ENCODE measurements around the gene PPM1B. TPM values are rescaled to one million over a fixed set of nuclear protein-coding genes. Genes with fewer than 3 reads are reported as not detected.
A peak's percentile ranks its signal among the peaks of the same experiment; 100 is the strongest.

The PPM1B gene
- total and polyA plus RNA-seq, 10 of the 15 experiments (the other 5 are each of a cell fraction or from before 2014, with no cell fraction given) = 12.5 to 53.4 (median 33.7) TPM

DNA sequence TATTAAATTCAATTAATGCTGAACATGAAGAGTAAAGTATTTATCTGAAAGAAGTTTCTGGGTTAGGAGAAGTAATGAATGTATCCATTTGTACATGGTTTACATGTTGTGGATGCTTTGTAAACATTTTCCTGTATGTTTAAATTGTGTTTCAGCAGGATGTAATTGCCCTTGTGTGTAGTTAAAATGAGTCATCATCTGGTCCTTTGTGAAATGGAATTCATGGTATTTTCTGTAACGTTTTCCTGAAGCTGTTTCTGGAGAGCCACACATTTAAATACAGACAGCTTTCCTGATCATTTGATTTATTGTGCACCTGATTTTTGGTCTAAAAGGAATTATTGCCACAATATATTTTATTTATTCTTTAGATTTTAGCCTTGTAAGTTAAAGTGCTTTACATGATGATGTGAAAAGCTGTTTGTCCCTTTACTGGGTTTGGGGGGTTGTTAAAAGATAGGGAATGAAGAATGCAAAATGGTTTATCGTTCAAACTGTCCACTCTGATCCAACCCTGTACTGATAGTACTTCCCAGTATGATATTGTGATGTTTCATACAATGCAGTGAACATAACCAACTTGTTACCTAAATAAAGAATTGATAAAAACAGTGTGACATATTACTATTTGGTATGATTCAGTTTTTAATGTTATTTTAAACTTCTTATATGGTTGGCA, 64.9 kb downstream of the PPM1B start (continued):
- TF ChIP-seq PRDM15 (CRISPR knock-in tag; IDR thresholded peaks at IDR 0.05) (no peak), CBX3 (IDR thresholded peaks at IDR 0.05; ENCODE audit: borderline replicate concordance, low read depth) (no peak), SP1 (IDR thresholded peaks at IDR 0.05; ENCODE audit: low read depth, low read length) (no peak), CBX5 (IDR thresholded peaks at IDR 0.05; ENCODE audit: low read depth) (no peak), STAT3 (IDR thresholded peaks at IDR 0.05; ENCODE audit: low read depth, low read length) (no peak)
- TF ChIP-seq, protein P1, sequence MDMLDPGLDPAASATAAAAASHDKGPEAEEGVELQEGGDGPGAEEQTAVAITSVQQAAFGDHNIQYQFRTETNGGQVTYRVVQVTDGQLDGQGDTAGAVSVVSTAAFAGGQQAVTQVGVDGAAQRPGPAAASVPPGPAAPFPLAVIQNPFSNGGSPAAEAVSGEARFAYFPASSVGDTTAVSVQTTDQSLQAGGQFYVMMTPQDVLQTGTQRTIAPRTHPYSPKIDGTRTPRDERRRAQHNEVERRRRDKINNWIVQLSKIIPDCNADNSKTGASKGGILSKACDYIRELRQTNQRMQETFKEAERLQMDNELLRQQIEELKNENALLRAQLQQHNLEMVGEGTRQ (IDR thresholded peaks at IDR 0.05; ENCODE audit: borderline replicate concordance, low read depth, low read length) = no peak

DNA sequence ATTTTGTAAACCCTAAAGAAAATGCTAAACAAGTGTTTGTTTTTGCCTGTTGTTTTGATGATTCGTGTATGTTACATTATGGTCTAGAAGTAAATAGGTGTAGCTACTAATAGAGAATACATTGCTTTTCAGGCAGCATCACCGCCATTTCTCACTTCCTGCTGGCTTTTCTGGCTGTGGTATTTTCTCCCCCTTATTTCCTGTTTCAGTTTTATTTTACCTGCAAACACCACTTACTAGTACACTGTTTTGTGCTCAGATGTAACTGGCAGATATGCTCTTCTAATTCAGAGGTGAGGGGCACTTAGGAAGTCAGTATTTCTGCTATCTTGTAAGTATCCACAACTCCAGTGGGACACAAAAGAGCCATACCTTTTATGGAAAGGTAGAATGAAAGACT, 68.5 kb downstream of the PPM1B start:
- no peaks in the 10 kb centered on the region for H4K20me1 ChIP-seq (ENCODE audit: control insufficient read depth, insufficient read depth)
- H3K27me3 ChIP-seq (replicated peaks in 1 of 2; ENCODE audit: control insufficient read depth in 2 of 2, insufficient read depth in 2 of 2, low read length in 1 of 2) = no peaks in the 10 kb centered on the region
- H3K9ac ChIP-seq (ENCODE audit: control insufficient read depth, insufficient read depth, low read length) = no peak overlapping the region
- ATAC-seq = peak; percentile 84
- H3K79me2 ChIP-seq (ENCODE audit: control insufficient read depth, insufficient read depth, low read length) = no peaks in the 10 kb centered on the region
- peak overlapping the region; percentile 15; the same call in 1 of the 2 replicates for H3K4me2 ChIP-seq (ENCODE audit: control insufficient read depth, insufficient read depth)
- intact Hi-C loops (cut with micrococcal nuclease; ENCODE audit: unreplicated experiment) = no loop called here
- no peak overlapping the region for H2AFZ ChIP-seq (ENCODE audit: control insufficient read depth, low read depth, low read length)
- WGBS (ENCODE audit: insufficient coverage, insufficient replicate concordance, low lambda C conversion rate, missing lambda C conversion rate) = 4% methylated on average over 2 of the region's 2 CpGs
- in situ Hi-C loops (cut with MboI) = no loop called here
- peaks cover 14% of the 10 kb centered on the region for H3K4me1 ChIP-seq (ENCODE audit: control insufficient read depth, insufficient read depth, low read length)
- no peak overlapping the region for H3K27ac ChIP-seq (ENCODE audit: control insufficient read depth, insufficient read depth)
- no TSS peak for BruUV-seq (replicated peaks)
- peak; percentile 57 for FAIRE-seq
- no peaks in the 10 kb centered on the region for H3K9me3 ChIP-seq (replicated peaks; ENCODE audit: control insufficient read depth, insufficient read depth, low read length)
- SMC1A ChIA-PET (ENCODE audit: uncharacterized antibody, unreplicated experiment) = interaction anchor here (0.7 to 1.5 kb wide), 3 partner anchors 47 to 165 kb away, joined by 3 to 4 read pairs (median 3); no protein-coding TSS in a partner anchor
- no peak overlapping the region for H3K4me3 ChIP-seq
- CTCF ChIA-PET = interaction anchor here (0.7 to 2.1 kb wide), 5 partner anchors 8 to 193 kb away, joined by 3 to 6 read pairs (median 3); no protein-coding TSS in a partner anchor
- peak; percentile 26 for DNase-seq (ENCODE audit: low read depth, low spot score)
- H3K36me3 ChIP-seq (ENCODE audit: control insufficient read depth in 2 of 2, insufficient read depth in 2 of 2, low read length in 1 of 2) = no peaks in the 10 kb centered on the region; a peak in 2 of 4 replicates
- RAD21 ChIA-PET (ENCODE audit: unreplicated experiment) = no interaction called here
- peak in 1 of 2 experiments; percentile 99; a peak in 2 of 4 replicates for TF ChIP-seq ETV6 (conservative IDR thresholded peaks at IDR 0.05 in 1 of 2, IDR thresholded peaks at IDR 0.05 in 1 of 2; ENCODE audit: borderline replicate concordance in 1 of 2, low read depth in 1 of 2)
- no peak for TF ChIP-seq STAT3 (IDR thresholded peaks at IDR 0.05; ENCODE audit: low read depth, low read length)
- 0 out of 4 replicates have a peak, but pooled peaks of 1 of the 2 experiments have one; percentile 16 for TF ChIP-seq EP300 (IDR thresholded peaks at IDR 0.05; ENCODE audit: borderline replicate concordance in 1 of 2, control insufficient read depth in 1 of 2, low read depth in 2 of 2, low read length in 2 of 2)
- peak; percentile 58; the same call in 1 of the 2 replicates for TF ChIP-seq SPI1 (IDR thresholded peaks at IDR 0.05; ENCODE audit: borderline replicate concordance, insufficient read depth, low read depth, low read length)
- TF ChIP-seq IKZF1 (conservative IDR thresholded peaks at IDR 0.05) = peak; percentile 49
- no peak for TF ChIP-seq NFYA (IDR thresholded peaks at IDR 0.05; ENCODE audit: borderline replicate concordance, low read depth, low read length)
- TF ChIP-seq GABPA (IDR thresholded peaks at IDR 0.05; ENCODE audit: low read depth) = peak; percentile 33; the same call in 1 of the 2 replicates
- TF ChIP-seq CBFB (IDR thresholded peaks at IDR 0.05; ENCODE audit: low read depth) = 0 out of 2 replicates have a peak, but pooled peaks have one; percentile 11
- TF ChIP-seq YY1 (IDR thresholded peaks at IDR 0.05; ENCODE audit: low read depth, low read length) = 0 out of 2 replicates have a peak, but pooled peaks have one; percentile 19
- peak; percentile 83 for TF ChIP-seq RUNX3 (IDR thresholded peaks at IDR 0.05; ENCODE audit: low read length)
- POLR2A ChIA-PET = no interaction called here

Data from GM12878 (cell line).